ENCODE data around the gene RAB4A.

DNA sequence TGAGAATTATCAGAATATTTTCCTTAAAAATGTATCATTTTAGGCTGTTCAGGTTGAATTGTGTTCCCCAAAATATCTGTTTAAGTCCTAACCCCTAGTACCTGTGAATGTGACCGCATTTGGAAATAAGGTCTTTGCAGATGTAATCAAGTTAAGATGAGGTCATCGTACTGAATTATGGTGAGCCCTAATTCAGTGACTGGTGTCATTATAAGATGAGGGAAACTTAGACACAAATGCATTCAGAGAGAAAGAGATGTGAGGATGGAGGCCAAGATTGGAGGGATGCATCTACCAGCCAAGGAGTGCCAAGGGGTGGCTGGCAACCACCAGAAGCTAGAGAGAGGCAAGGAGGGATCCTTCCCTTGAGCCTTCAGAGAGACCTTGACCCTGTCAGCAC, 4.1 kb downstream of the RAB4A start:
- TF ChIP-seq, protein P1, sequence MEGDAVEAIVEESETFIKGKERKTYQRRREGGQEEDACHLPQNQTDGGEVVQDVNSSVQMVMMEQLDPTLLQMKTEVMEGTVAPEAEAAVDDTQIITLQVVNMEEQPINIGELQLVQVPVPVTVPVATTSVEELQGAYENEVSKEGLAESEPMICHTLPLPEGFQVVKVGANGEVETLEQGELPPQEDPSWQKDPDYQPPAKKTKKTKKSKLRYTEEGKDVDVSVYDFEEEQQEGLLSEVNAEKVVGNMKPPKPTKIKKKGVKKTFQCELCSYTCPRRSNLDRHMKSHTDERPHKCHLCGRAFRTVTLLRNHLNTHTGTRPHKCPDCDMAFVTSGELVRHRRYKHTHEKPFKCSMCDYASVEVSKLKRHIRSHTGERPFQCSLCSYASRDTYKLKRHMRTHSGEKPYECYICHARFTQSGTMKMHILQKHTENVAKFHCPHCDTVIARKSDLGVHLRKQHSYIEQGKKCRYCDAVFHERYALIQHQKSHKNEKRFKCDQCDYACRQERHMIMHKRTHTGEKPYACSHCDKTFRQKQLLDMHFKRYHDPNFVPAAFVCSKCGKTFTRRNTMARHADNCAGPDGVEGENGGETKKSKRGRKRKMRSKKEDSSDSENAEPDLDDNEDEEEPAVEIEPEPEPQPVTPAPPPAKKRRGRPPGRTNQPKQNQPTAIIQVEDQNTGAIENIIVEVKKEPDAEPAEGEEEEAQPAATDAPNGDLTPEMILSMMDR (conservative IDR thresholded peaks at IDR 0.05; ENCODE audit: low read length), result no peak
- TF ChIP-seq EZH2phosphoT487 (IDR thresholded peaks at IDR 0.05; ENCODE audit: borderline replicate concordance, low read depth, low read length), result no peak

Data from OCI-LY7 (cell line).